Liver (tissue), 3 donors: Measurements from ENCODE around the gene SDK2.

Experiments used
- ATF3 ChIP-seq: IDR thresholded peaks from 2 replicates; pipeline ENCODE4 v1.6.1; 2016; ENCODE audit warnings: antibody characterized with exemption
- CTCF ChIP-seq: fragments of 150-350 bp; IDR thresholded peaks from 2 replicates; pipeline ENCODE4 v1.5.1; 2017; ENCODE audit warnings: improper control_type of control experiment, low read depth, low read length; ENCODE audit not compliant: missing input control
- HNF4G ChIP-seq: IDR thresholded peaks from 2 replicates; pipeline ENCODE4 v1.6.1; 2016; ENCODE audit warnings: antibody characterized with exemption
- JUND ChIP-seq, 2 donors: IDR thresholded peaks; 2 replicates each; pipeline ENCODE4 v1.6.1; 2016; ENCODE audit warnings: antibody characterized with exemption in 2 of 2
- REST ChIP-seq: IDR thresholded peaks from 2 replicates; pipeline ENCODE4 v1.6.1; 2016; ENCODE audit warnings: antibody characterized with exemption, mild to moderate bottlenecking
- SP1 ChIP-seq: IDR thresholded peaks from 2 replicates; pipeline ENCODE4 v1.6.1; 2018; ENCODE audit warnings: antibody characterized with exemption, mild to moderate bottlenecking
- YY1 ChIP-seq: IDR thresholded peaks from 2 replicates; pipeline ENCODE4 v1.6.1; 2016; ENCODE audit warnings: antibody characterized with exemption, mild to moderate bottlenecking
- donor health status: healthy.
- donor health status: healthy.

- TF ChIP-seq CTCF (no peak), REST (no peak), YY1 (no peak), ATF3 (no peak), HNF4G (no peak), JUND (IDR thresholded peaks at IDR 0.05) (no peak), SP1 (no peak)
Measured at GRCh38 chr17:73342050-73342522, 302.2 kb downstream of the SDK2 start.
